ENCODE results near the gene NR4A3. TPM values are rescaled to one million over a fixed set of nuclear protein-coding genes. Genes with fewer than 3 reads are reported as not detected.
A peak's percentile ranks its signal among the peaks of the same experiment; 100 is the strongest.
"Not testable (repeated sequence)": the region's sequence is repeated elsewhere in the genome, so short reads cannot be mapped to it uniquely, and the experiment has no call there.

Gene NR4A3
- 10 to 100 TPM; 15.8 to 19.9 TPM for total RNA-seq

GRCh38 chr9:99821396-99822108 lies at the start of gene NR4A3:
NR4A3 (plus strand) TSS chr9:99821885; CDS start chr9:99828043, 6,158 bp downstream.
- DNase-seq (ENCODE audit: low spot score): peak; percentile 98
- TF ChIP-seq CTCF (IDR thresholded peaks at IDR 0.05): peak in 1 of 2 donors; percentile 37
- no peaks in the 10 kb centered on the region for H3K9me3 ChIP-seq
- H3K27me3 ChIP-seq: no peaks in the 10 kb centered on the region
- peak within 1 kb of the TSS; percentile 68 to 75 for H3K4me3 ChIP-seq
- H3K27ac ChIP-seq: peak within 1 kb of the TSS; percentile 97 to 98
- peaks cover 0 to 29% of the 10 kb centered on the region in 2 donors for H3K4me1 ChIP-seq
- no peaks in the 10 kb centered on the region for H3K36me3 ChIP-seq

- H3K4me1 ChIP-seq: no peaks in the 10 kb centered on the region
- no peak for TF ChIP-seq CTCF (IDR thresholded peaks at IDR 0.05)
Measured at GRCh38 chr9:99773468-99774138, 48.1 kb upstream of the NR4A3 start.

GRCh38 chr9:99778308-99778707 lies 43.4 kb upstream of the NR4A3 start:
- Histone ChIP-seq H3K27ac (no peak overlapping the region), H3K4me3 (no peak overlapping the region), H3K4me1 (no peaks in the 10 kb centered on the region), H3K36me3 (no peaks in the 10 kb centered on the region), H3K9me3 (no peaks in the 10 kb centered on the region), H3K27me3 (no peaks in the 10 kb centered on the region)
- TF ChIP-seq CTCF (IDR thresholded peaks at IDR 0.05): no peak
- DNase-seq (ENCODE audit: low spot score): no peak

More at GRCh38 chr9:99773468-99774138, 48.1 kb upstream of the NR4A3 start:
- Histone ChIP-seq H3K4me3 (no peak overlapping the region), H3K27me3 (no peaks in the 10 kb centered on the region), H3K36me3 (no peaks in the 10 kb centered on the region), H3K27ac (no peak overlapping the region), H3K9me3 (no peaks in the 10 kb centered on the region)
- no peak for DNase-seq (ENCODE audit: low spot score)

- Histone ChIP-seq H3K4me1 (no peaks in the 10 kb centered on the region), H3K27ac (no peak overlapping the region), H3K36me3 (no peaks in the 10 kb centered on the region), H3K27me3 (no peaks in the 10 kb centered on the region), H3K4me3 (no peak overlapping the region), H3K9me3 (no peaks in the 10 kb centered on the region)
- no peak for TF ChIP-seq CTCF (IDR thresholded peaks at IDR 0.05)
- no peak for DNase-seq (ENCODE audit: low spot score)
Measured at GRCh38 chr9:99778836-99779235, 42.8 kb upstream of the NR4A3 start.

- TF ChIP-seq CTCF (IDR thresholded peaks at IDR 0.05): no peak
- H3K9me3 ChIP-seq: no peaks in the 10 kb centered on the region
- H3K27me3 ChIP-seq: no peaks in the 10 kb centered on the region
- H3K4me3 ChIP-seq: no peak overlapping the region
- H3K36me3 ChIP-seq: no peaks in the 10 kb centered on the region
- H3K27ac ChIP-seq: no peak overlapping the region
- H3K4me1 ChIP-seq: no peaks in the 10 kb centered on the region
- DNase-seq (ENCODE audit: low spot score): no peak
Measured at GRCh38 chr9:99779277-99779676, 42.4 kb upstream of the NR4A3 start.

- not testable (repeated sequence) for H3K27ac ChIP-seq; DNase-seq (ENCODE audit: low spot score)
Measured at GRCh38 chr9:99782349-99782748, 39.3 kb upstream of the NR4A3 start.

More at GRCh38 chr9:99782349-99782748, 39.3 kb upstream of the NR4A3 start:
- not testable (repeated sequence) for H3K36me3 ChIP-seq, H3K9me3 ChIP-seq, H3K4me3 ChIP-seq, H3K27me3 ChIP-seq, H3K4me1 ChIP-seq
